BJ (cell line): ENCODE results near the gene SCGB1D1. TPM values are rescaled to one million over a fixed set of nuclear protein-coding genes. Genes with fewer than 3 reads are reported as not detected.

Source experiments
- CTCF ChIA-PET: fragments of 350-600 bp; formaldehyde crosslinking; extraction: SDS; loops from one replicate; lab custom pipeline; 2021; ENCODE audit warnings: antibody characterized with exemption, inconsistent platforms; lab: Yijun Ruan, JAX
- POLR2A ChIA-PET: fragments of 300-600 bp; sonication (Branson Sonifier 250); formaldehyde crosslinking; extraction: SDS; loops from one replicate; lab custom pipeline; 2021; ENCODE audit warnings: antibody characterized with exemption; lab: Charles Lee
- DNase-seq: peaks from one replicate; pipeline ENCODE4 v3.0.0-alpha.2; 2011; ENCODE audit warnings: low read depth
- H3K27me3 ChIP-seq: 2 replicates; pipeline ENCODE4 v1.6.0; 2011; ENCODE audit warnings: low read length; ENCODE audit not compliant: control insufficient read depth, insufficient read depth
- H3K36me3 ChIP-seq: 2 replicates; pipeline ENCODE4 v1.5.1; 2011; ENCODE audit warnings: low read length; ENCODE audit not compliant: control insufficient read depth, insufficient read depth
- H3K4me3 ChIP-seq: 2 replicates; pipeline ENCODE4 v1.5.1; 2011; ENCODE audit warnings: low read depth, mild to moderate bottlenecking, control low read depth, low read length
- CTCF ChIP-seq: IDR thresholded peaks from 2 replicates; pipeline ENCODE4 v1.5.1; 2011; ENCODE audit warnings: low read depth, mild to moderate bottlenecking, control low read depth, inconsistent platforms, low read length, moderate library complexity; ENCODE audit not compliant: insufficient read depth
- polyA minus RNA-seq: library from RNA; depleted of rRNA, polyadenylated mRNA; stranded (reverse); fragments of >200 nt; gene quantifications from 2 replicates; pipeline ENCODE4 v1.2.3, GENCODE V29; 2011; rRNA and poly(A)+ RNA removed
- polyA plus RNA-seq: library from polyadenylated mRNA; depleted of rRNA; stranded (reverse); fragments of >200 nt; gene quantifications from 2 replicates; pipeline ENCODE4 v1.2.3, GENCODE V29; 2011; rRNA removed

SCGB1D1 gene, protein sequence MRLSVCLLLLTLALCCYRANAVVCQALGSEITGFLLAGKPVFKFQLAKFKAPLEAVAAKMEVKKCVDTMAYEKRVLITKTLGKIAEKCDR
- polyA plus RNA-seq (not detected in 2 replicates), polyA minus RNA-seq (not detected in 2 replicates)

DNA sequence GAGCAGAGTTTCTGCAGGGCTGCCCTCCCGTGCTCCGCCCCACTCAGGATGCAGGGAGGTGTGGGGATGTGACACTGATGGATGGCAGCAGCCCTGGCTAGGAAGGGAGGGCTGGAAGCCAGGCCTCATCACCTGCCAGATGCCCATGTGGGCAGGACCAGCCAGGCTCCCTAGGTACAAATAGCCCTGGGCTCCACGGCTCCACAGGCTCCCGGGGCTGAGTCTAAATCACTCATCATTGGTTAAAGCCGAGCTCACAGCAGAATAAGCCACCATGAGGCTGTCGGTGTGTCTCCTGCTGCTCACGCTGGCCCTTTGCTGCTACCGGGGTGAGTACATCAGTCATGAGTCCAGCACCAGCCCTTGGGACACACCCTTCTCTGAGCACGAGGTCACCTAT, at the start of gene SCGB1D1:
SCGB1D1 (plus strand) TSS at position 206 of the 400 bp plus-strand sequence; CDS start at position 275, 69 bp downstream.
- CTCF ChIA-PET, result interaction anchor here (0.9 kb wide), 1 partner anchor 18 kb away, joined by 3 read pairs; no protein-coding TSS in a partner anchor
- peaks cover 6% of the 10 kb centered on the region for H3K27me3 ChIP-seq
- POLR2A ChIA-PET, result no interaction called here
- TF ChIP-seq CTCF, result no peak
- H3K4me3 ChIP-seq, result no peak within 1 kb of the TSS
- H3K36me3 ChIP-seq, result no peaks in the 10 kb centered on the region
- DNase-seq, result no peak

- DNase-seq, result no peak
- POLR2A ChIA-PET, result no interaction called here
- H3K36me3 ChIP-seq, result peaks cover 33% of the 10 kb centered on the region
- no peak overlapping the region for H3K4me3 ChIP-seq
- H3K27me3 ChIP-seq, result no peaks in the 10 kb centered on the region
- CTCF ChIA-PET, result no interaction called here
- TF ChIP-seq CTCF, result no peak
These were observed 49.5 kb upstream of the SCGB1D1 start for GRCh38 chr11:62140304-62141110.

- TF ChIP-seq CTCF, result no peak
- peaks cover 36% of the 10 kb centered on the region for H3K36me3 ChIP-seq
- DNase-seq, result no peak
- ChIA-PET POLR2A (no interaction called here), CTCF (interaction anchor here (2.7 kb wide), 1 partner anchor 10 kb away, joined by 8 read pairs; no protein-coding TSS in a partner anchor)
- no peak overlapping the region for H3K4me3 ChIP-seq
- H3K27me3 ChIP-seq, result no peaks in the 10 kb centered on the region
These were observed 48.6 kb upstream of the SCGB1D1 start for GRCh38 chr11:62141111-62142042.

GRCh38 chr11:62142043-62142375, 48.0 kb upstream of the SCGB1D1 start:
- ChIA-PET CTCF (interaction anchor here (2.7 kb wide), 1 partner anchor 11 kb away, joined by 8 read pairs; no protein-coding TSS in a partner anchor), POLR2A (no interaction called here)
- TF ChIP-seq CTCF, result no peak
- DNase-seq, result no peak
- Histone ChIP-seq H3K4me3 (no peak overlapping the region), H3K36me3 (peaks cover 37% of the 10 kb centered on the region), H3K27me3 (no peaks in the 10 kb centered on the region)

- Histone ChIP-seq H3K36me3 (peaks cover 44% of the 10 kb centered on the region), H3K4me3 (no peak overlapping the region), H3K27me3 (no peaks in the 10 kb centered on the region)
- TF ChIP-seq CTCF, result no peak
- DNase-seq, result no peak
- POLR2A ChIA-PET, result no interaction called here
- CTCF ChIA-PET, result interaction anchor here (2.7 kb wide), 1 partner anchor 12 kb away, joined by 8 read pairs; no protein-coding TSS in a partner anchor
These were observed 47.1 kb upstream of the SCGB1D1 start for GRCh38 chr11:62142921-62143320.
